Hepatocyte (in vitro differentiated cells): ENCODE results near the gene SH2B3. TPM values are rescaled to one million over a fixed set of nuclear protein-coding genes. Genes with fewer than 3 reads are reported as not detected.
A peak's percentile ranks its signal among the peaks of the same experiment; 100 is the strongest.

ENCODE experiments used
- DNase-seq: peaks from one replicate; pipeline ENCODE4 v3.0.0-alpha.2; 2016; ENCODE audit warnings: low spot score
- H2AFZ ChIP-seq: fragments of 200-600 bp; sonication (generic); 2 replicates; pipeline ENCODE4 v1.6.0; 2016; ENCODE audit warnings: antibody characterized with exemption, mild to moderate bottlenecking
- H3K27ac ChIP-seq: fragments of 200-600 bp; sonication (generic); 2 replicates; pipeline ENCODE4 v1.5.1; 2016; ENCODE audit warnings: mild to moderate bottlenecking
- H3K27me3 ChIP-seq: fragments of 200-600 bp; sonication (generic); 2 replicates; pipeline ENCODE4 v1.6.1; 2016
- H3K36me3 ChIP-seq: fragments of 200-600 bp; sonication (generic); replicated peaks from 2 replicates; pipeline ENCODE4 v1.5.1; 2016; ENCODE audit warnings: low read depth; ENCODE audit not compliant: insufficient read depth
- H3K4me1 ChIP-seq: fragments of 200-600 bp; sonication (generic); 2 replicates; pipeline ENCODE4 v1.5.1; 2016; ENCODE audit warnings: mild to moderate bottlenecking, moderate library complexity; ENCODE audit not compliant: insufficient read depth
- H3K4me2 ChIP-seq: fragments of 200-600 bp; sonication (generic); 2 replicates; pipeline ENCODE4 v1.6.0; 2016
- H3K4me3 ChIP-seq: fragments of 200-600 bp; sonication (generic); 2 replicates; pipeline ENCODE4 v1.5.1; 2016; ENCODE audit warnings: mild to moderate bottlenecking
- H3K79me2 ChIP-seq: fragments of 200-600 bp; sonication (generic); 2 replicates; pipeline ENCODE4 v1.6.0; 2017; ENCODE audit warnings: mild to moderate bottlenecking
- H3K9me2 ChIP-seq: fragments of 200-600 bp; sonication (generic); replicated peaks from 2 replicates; pipeline ENCODE4 v1.6.0; 2017; ENCODE audit warnings: mild to moderate bottlenecking; ENCODE audit not compliant: insufficient read depth
- H3K9me3 ChIP-seq: fragments of 200-600 bp; sonication (generic); 2 replicates; pipeline ENCODE4 v1.5.1; 2016; ENCODE audit warnings: low read depth, mild to moderate bottlenecking
- H4K20me1 ChIP-seq: fragments of 200-600 bp; sonication (generic); 2 replicates; pipeline ENCODE4 v1.6.0; 2016; ENCODE audit warnings: mild to moderate bottlenecking; ENCODE audit not compliant: insufficient read depth, poor library complexity, severe bottlenecking
- EZH2 ChIP-seq: fragments of 200-600 bp; sonication (generic); IDR thresholded peaks from 2 replicates; pipeline ENCODE4 v1.6.1; 2016; ENCODE audit warnings: antibody characterized with exemption, mild to moderate bottlenecking, borderline replicate concordance
- EZH2phosphoT487 ChIP-seq: fragments of 200-600 bp; sonication (generic); IDR thresholded peaks from one replicate; pipeline ENCODE4 v1.6.1; 2018; ENCODE audit warnings: antibody characterized with exemption, mild to moderate bottlenecking, low read depth, moderate library complexity; ENCODE audit not compliant: unreplicated experiment, severe bottlenecking
- WGBS: methylation state at CpG from one replicate; pipeline ENCODE4 v1.1.6; 2016; ENCODE audit warnings: low lambda C conversion rate; ENCODE audit errors: missing lambda C conversion rate; 5-methylcytosine and 5-hydroxymethylcytosine counted together
- polyA plus RNA-seq: library from polyadenylated mRNA; unstranded; fragments of >200 nt; fragmentation: Nextera tagmentation; extraction: Ambion mirVana; gene quantifications from 2 replicates; pipeline ENCODE4 v1.2.1, GENCODE V29; 2016
- total RNA-seq: library from RNA; depleted of rRNA; stranded (reverse); fragments of >200 nt; gene quantifications from 2 replicates; pipeline ENCODE4 v1.2.3, GENCODE V29; 2014
- TF ChIP-seq, protein P1 (sequence below): fragments of 200-600 bp; sonication (generic); IDR thresholded peaks from 2 replicates; pipeline ENCODE4 v1.5.1; 2016; ENCODE audit warnings: antibody characterized with exemption, mild to moderate bottlenecking; ENCODE audit not compliant: poor library complexity

SH2B3 gene
- total and polyA plus RNA-seq, 2 experiments from 2014 or later: 5.3 to 5.5 TPM

DNA sequence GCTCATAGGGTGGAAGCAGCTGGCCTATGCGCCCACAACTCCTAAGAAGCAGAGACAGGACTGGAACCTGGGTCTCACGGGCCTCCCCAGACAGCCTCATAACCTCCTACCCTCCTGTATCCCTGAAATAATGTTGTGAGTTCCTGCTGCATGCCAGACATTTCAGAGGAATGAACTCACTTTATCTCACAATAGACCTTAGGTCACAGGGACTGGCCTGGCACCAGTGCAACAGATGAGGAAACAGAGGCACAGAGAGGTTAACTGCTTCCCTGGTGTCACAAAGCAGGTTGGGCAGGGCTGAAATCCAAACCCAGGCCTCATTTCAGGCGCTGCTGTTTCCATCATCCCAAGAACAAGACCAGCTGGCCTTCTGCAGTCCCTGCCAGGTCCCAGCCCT is 42.1 kb upstream of the SH2B3 start:
- Histone ChIP-seq H3K9me3 (no peaks in the 10 kb centered on the region), H2AFZ (no peak overlapping the region), H3K79me2 (peaks cover 22% of the 10 kb centered on the region), H3K9me2 (no peaks in the 10 kb centered on the region), H3K27ac (no peak overlapping the region), H3K27me3 (no peaks in the 10 kb centered on the region), H3K4me1 (peaks cover 3% of the 10 kb centered on the region), H3K4me2 (no peak overlapping the region), H3K36me3 (no peaks in the 10 kb centered on the region), H3K4me3 (no peak overlapping the region), H4K20me1 (no peaks in the 10 kb centered on the region)
- WGBS: 94% methylated on average over 3 of the region's 3 CpGs
- no peak for DNase-seq
- TF ChIP-seq EZH2 (no peak), EZH2phosphoT487 (no peak)
- TF ChIP-seq, protein P1, sequence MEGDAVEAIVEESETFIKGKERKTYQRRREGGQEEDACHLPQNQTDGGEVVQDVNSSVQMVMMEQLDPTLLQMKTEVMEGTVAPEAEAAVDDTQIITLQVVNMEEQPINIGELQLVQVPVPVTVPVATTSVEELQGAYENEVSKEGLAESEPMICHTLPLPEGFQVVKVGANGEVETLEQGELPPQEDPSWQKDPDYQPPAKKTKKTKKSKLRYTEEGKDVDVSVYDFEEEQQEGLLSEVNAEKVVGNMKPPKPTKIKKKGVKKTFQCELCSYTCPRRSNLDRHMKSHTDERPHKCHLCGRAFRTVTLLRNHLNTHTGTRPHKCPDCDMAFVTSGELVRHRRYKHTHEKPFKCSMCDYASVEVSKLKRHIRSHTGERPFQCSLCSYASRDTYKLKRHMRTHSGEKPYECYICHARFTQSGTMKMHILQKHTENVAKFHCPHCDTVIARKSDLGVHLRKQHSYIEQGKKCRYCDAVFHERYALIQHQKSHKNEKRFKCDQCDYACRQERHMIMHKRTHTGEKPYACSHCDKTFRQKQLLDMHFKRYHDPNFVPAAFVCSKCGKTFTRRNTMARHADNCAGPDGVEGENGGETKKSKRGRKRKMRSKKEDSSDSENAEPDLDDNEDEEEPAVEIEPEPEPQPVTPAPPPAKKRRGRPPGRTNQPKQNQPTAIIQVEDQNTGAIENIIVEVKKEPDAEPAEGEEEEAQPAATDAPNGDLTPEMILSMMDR: no peak

DNA sequence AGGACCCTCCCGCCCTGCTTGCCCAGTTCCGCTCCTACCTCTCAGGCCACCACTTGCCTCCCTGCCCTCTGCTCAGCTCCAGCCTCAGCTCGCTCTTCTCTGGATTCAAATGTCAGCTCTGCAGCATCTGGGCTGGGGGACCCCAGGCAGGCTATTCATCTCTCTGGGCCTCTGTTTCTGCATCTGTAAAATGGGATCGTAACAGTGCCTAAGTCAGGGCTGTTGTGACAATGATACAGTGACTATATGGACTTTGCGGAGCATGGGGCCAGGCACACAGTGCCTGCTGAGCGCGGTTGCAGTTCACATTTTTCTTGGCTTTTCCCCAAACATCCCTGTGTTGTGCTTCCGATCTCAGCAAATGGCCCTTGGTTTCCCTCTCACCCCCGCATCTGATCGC is 39.6 kb upstream of the SH2B3 start:
- Histone ChIP-seq H3K27me3 (no peaks in the 10 kb centered on the region), H3K9me3 (no peaks in the 10 kb centered on the region), H2AFZ (no peak overlapping the region), H3K36me3 (no peaks in the 10 kb centered on the region), H4K20me1 (no peaks in the 10 kb centered on the region), H3K4me3 (no peak overlapping the region), H3K4me1 (peaks cover 3% of the 10 kb centered on the region), H3K9me2 (no peaks in the 10 kb centered on the region), H3K79me2 (peaks cover 22% of the 10 kb centered on the region), H3K4me2 (no peak overlapping the region), H3K27ac (no peak overlapping the region)
- no peak for TF ChIP-seq EZH2phosphoT487
- TF ChIP-seq, protein P1: no peak
- no peak for TF ChIP-seq EZH2
- DNase-seq: no peak
- WGBS: 98% methylated on average over 10 of the region's 10 CpGs

DNA sequence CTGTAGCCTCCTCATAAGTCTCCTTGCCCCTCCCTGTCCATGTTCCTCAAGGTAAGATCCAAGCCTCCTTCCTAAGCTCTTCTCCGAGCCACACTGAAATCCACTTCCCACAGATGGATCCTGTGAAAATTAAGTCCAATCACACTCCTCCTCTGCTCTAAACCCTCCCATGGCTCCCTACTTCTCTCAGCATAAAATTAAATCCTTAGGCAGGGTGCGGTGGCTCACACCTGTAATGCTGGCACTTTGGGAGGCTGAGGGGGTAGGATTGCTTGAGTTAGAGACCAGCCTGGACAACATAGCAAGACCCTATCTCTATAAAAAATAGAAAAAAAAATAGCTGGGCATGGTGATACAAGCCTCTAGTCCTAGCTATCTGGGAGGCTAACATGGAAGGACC is 39.1 kb upstream of the SH2B3 start:
- no peaks in the 10 kb centered on the region for H3K36me3 ChIP-seq
- H3K4me1 ChIP-seq: peaks cover 3% of the 10 kb centered on the region
- no peaks in the 10 kb centered on the region for H4K20me1 ChIP-seq
- H3K79me2 ChIP-seq: peaks cover 22% of the 10 kb centered on the region
- DNase-seq: no peak
- no peaks in the 10 kb centered on the region for H3K27me3 ChIP-seq
- TF ChIP-seq EZH2phosphoT487 (no peak), EZH2 (no peak)
- TF ChIP-seq, protein P1: no peak
- WGBS: 90% methylated on average over 2 of the region's 2 CpGs
- H3K4me2 ChIP-seq: peak overlapping the region; percentile 90
- no peaks in the 10 kb centered on the region for H3K9me3 ChIP-seq
- no peak overlapping the region for H3K27ac ChIP-seq
- no peaks in the 10 kb centered on the region for H3K9me2 ChIP-seq
- no peak overlapping the region for H3K4me3 ChIP-seq
- no peak overlapping the region for H2AFZ ChIP-seq
